Omental fat pad (tissue), 4 donors: ENCODE data around the gene CCT2. TPM values are rescaled to one million over a fixed set of nuclear protein-coding genes. Genes with fewer than 3 reads are reported as not detected.
A peak's percentile ranks its signal among the peaks of the same experiment; 100 is the strongest.

Experiments used
- ATAC-seq: fragments of 150-250 bp; one replicate; pipeline ENCODE4 v1.9.1; 2016; ENCODE audit warnings: mild to moderate bottlenecking, moderate library complexity; ENCODE audit not compliant: low FRiP score
- DNase-seq: peaks from one replicate; pipeline ENCODE4 v3.0.0-alpha.2; 2019; ENCODE audit warnings: low spot score
- CTCF ChIP-seq, 3 donors: fragments of 450-650 bp; IDR thresholded peaks; one replicate each; pipeline ENCODE4 v1.5.1; 2016 to 2017; ENCODE audit warnings: antibody characterized with exemption in 3 of 3, mild to moderate bottlenecking in 3 of 3, moderate library complexity in 2 of 3
- total RNA-seq, 4 donors: library from RNA; depleted of rRNA; stranded (reverse); fragments of >200 nt; gene quantifications; one replicate each; pipeline ENCODE4 v1.1.0, GENCODE V29; 2016

CCT2 gene
- total RNA-seq: 100 to 1,000 TPM in 3 of 4 donors, 10 to 100 TPM in 1; 99.5 to 222 (median 129) TPM

DNA sequence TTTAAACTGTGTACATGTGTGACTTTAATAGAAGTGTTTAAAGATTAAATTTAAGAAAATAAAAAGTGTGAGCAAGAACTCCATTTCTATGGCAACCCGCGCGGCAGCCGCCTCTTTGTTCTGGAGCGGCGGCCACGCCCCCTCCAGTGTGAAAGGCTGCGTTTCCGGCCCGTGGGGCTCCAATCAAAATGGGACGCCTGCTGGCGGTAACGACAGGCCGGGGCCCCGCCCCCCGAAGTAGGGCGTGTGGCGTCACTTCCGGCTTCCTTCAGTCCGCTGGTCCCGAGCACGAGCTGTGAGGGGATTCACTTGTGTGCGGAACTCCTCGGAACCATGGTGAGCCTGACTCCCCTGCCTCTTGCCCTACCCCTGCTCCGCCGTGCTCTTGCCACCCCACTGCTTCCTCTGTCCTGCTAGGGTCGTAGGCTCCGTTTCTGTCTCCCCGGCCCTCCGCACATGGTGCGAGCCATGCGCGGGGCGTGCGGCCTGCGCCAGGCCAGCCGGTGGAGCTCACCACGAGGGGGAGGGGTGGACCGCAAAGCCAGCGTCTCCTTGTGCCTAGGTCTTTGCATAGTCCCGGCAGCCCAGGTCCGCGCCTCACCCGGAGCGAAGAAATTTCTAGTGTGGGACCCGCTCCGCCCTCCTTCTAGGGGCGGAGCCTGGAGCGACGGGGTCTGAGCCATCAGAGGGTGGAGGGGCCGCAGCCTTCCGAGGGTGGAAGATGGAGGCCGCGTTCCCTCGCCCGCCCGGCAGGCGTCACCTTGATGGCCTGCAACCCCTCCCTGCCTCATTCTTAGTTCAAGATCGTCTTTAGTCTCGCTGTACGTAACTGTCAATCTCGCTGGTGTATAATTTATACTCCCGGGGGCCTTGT is at the start of gene CCT2:
Gene CCT2, plus strand, starts transcription at position 271 of the 874 bp plus-strand sequence. Its CDS starts 63 bp downstream, at position 334.
- TF ChIP-seq CTCF (IDR thresholded peaks at IDR 0.05): no peak
- peak; percentile 98 for ATAC-seq
- peak; percentile 87 for DNase-seq

GRCh38 chr12:69540987-69541386 is 44.3 kb upstream of the CCT2 start:
- no peak for DNase-seq
- TF ChIP-seq CTCF (IDR thresholded peaks at IDR 0.05): no peak
- no peak for ATAC-seq

DNA sequence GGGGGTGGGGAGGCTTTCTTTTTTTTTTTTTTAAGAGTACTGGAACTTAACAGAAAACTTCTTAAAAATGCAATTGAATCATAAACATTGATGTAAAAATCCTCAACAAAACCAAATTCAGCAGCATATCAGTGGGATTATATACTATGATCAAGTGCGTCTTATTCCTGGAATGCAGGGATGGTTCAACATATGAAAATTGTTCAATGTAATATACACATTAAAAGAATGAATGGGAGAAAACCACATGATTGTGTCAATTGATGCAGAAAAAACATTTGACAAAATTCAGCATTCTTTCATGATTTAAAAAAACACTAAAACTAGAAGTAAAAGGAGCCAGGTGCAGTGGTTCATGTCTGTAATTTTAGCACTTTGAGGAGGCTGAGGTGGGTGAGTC is 41.2 kb upstream of the CCT2 start:
- ATAC-seq (no peak), DNase-seq (no peak)
- TF ChIP-seq CTCF (IDR thresholded peaks at IDR 0.05): no peak

DNA sequence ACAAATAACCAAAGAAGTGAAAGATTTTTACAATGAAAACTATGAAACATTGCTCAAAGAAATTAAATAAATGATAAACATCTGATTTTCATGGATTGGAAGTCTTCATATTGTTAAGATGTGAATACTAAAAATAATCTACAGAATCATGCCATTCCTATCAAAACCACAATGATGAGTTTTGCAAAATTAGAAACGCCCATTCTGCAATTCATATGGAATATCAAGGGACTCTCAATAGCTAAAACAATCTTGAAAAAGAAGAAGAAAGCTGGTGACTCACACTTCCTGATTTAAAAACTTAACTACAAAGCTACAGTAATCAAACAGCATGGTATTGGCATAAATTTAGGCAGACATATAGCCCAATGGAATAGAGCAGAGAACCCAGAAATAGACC is 40.2 kb upstream of the CCT2 start:
- DNase-seq (no peak), ATAC-seq (no peak)
- no peak for TF ChIP-seq CTCF (IDR thresholded peaks at IDR 0.05)

DNA sequence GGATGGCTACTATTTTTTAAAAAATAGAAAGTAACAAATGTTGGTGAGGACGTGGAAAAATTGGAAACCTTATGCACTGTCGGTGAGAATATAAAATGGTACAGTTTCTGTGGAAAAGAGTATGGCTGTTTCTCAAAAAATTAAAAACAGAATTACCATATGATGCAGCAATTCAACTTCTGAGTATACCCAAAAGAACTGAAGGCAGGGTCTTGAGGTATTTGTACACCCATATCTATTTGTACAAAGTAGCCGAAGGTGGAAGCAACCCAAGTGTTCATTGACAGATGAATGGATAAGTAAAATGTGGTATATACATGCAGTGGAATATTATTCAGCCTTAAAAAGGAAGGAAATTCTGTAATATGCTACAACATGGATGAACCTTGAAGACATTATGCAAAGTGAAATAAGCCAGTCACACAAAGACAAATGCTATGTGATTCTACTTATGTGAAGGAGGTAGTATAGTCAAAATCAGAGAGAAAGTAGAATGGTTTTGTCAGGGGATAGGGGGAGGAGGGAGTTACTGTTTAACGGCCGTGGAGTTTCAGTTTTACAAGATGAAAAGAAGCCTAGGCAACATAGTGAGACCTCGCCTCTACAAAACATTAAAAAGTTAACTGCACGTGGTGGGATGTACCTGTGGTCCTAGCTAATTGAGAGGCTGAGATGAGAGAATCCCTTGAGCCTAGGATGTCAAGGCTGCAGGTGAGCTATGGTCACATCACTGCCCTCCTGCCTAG is 38.4 kb upstream of the CCT2 start:
- no peak for DNase-seq
- ATAC-seq: no peak
- TF ChIP-seq CTCF (IDR thresholded peaks at IDR 0.05): no peak

GRCh38 chr12:69548687-69549086 is 36.6 kb upstream of the CCT2 start:
- DNase-seq (no peak), ATAC-seq (no peak)
- TF ChIP-seq CTCF (IDR thresholded peaks at IDR 0.05): no peak
